Cardiac fibroblast (primary cell): Measurements from ENCODE around the gene MYADML2.

Source experiments
- DNase-seq, 2 donors: peaks; one replicate each; pipeline versions ENCODE4 v3.0.0 to v3.0.0-alpha.2; 2010; ENCODE audit warnings: low read depth in 2 of 2
- H3K4me3 ChIP-seq, 2 donors: replicated peaks in 1 of 2; 1 replicate in 1 of 2; 2 replicates in 1 of 2; pipeline ENCODE4 v1.5.1; 2011; ENCODE audit warnings: low read depth in 2 of 2, low read length in 2 of 2, mild to moderate bottlenecking in 2 of 2, moderate library complexity in 1 of 2
- TF ChIP-seq, protein P1 (sequence below): IDR thresholded peaks from one replicate; pipeline ENCODE4 v1.5.1; 2011; ENCODE audit warnings: low read depth, mild to moderate bottlenecking, low read length, inconsistent platforms

MYADML2 gene

DNA sequence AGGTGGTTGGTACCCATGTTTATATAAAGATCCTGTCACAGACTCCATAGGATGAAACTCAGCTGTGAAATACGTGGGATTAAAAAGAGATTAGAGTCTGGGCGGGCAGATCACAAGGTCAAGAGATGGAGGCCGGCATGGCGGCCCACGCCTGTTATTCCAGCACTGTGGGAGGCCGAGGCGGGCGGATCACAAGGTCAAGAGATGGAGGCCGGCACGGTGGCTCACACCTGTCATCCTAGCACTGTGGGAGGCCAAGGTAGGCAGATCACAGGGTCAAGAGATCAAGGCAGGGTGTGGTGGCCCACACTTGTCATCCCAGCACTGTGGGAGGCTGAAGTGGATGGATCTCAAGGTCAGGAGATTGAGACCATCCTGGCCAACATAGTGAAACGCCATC lies 51.6 kb downstream of the MYADML2 start:
- no peak overlapping the region for H3K4me3 ChIP-seq
- DNase-seq, result no peak
- TF ChIP-seq, protein P1, sequence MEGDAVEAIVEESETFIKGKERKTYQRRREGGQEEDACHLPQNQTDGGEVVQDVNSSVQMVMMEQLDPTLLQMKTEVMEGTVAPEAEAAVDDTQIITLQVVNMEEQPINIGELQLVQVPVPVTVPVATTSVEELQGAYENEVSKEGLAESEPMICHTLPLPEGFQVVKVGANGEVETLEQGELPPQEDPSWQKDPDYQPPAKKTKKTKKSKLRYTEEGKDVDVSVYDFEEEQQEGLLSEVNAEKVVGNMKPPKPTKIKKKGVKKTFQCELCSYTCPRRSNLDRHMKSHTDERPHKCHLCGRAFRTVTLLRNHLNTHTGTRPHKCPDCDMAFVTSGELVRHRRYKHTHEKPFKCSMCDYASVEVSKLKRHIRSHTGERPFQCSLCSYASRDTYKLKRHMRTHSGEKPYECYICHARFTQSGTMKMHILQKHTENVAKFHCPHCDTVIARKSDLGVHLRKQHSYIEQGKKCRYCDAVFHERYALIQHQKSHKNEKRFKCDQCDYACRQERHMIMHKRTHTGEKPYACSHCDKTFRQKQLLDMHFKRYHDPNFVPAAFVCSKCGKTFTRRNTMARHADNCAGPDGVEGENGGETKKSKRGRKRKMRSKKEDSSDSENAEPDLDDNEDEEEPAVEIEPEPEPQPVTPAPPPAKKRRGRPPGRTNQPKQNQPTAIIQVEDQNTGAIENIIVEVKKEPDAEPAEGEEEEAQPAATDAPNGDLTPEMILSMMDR, result no peak

DNA sequence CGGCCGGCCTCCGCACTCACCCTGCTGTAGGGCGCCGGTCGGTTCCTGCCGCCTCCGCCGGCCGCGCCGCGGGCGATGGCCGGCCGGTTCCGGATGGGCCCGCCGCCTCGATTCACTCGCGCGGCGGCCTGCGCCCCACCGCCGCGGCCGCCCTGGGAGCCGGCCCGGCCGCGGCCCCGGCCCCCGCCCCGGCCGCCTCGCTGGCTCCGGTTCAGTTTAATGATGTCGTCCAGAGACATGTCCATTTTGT lies 55.8 kb downstream of the MYADML2 start:
- no peak for DNase-seq
- H3K4me3 ChIP-seq, result peak overlapping the region; percentile 79 to 82
- TF ChIP-seq, protein P1, result no peak

GRCh38 chr17:81890447-81891302 lies 56.4 kb downstream of the MYADML2 start:
- H3K4me3 ChIP-seq, result peak overlapping the region; percentile 79 to 82
- TF ChIP-seq, protein P1, result no peak
- DNase-seq, result no peak
